ENCODE data around the gene MAGEB3. TPM values are rescaled to one million over a fixed set of nuclear protein-coding genes. Genes with fewer than 3 reads are reported as not detected.

Gene MAGEB3
- total RNA-seq, 1 experiment from 2014 or later: not detected

GRCh38 chrX:30183554-30183953 lies 46.9 kb upstream of the MAGEB3 start (continued):
- TF ChIP-seq, protein P1, sequence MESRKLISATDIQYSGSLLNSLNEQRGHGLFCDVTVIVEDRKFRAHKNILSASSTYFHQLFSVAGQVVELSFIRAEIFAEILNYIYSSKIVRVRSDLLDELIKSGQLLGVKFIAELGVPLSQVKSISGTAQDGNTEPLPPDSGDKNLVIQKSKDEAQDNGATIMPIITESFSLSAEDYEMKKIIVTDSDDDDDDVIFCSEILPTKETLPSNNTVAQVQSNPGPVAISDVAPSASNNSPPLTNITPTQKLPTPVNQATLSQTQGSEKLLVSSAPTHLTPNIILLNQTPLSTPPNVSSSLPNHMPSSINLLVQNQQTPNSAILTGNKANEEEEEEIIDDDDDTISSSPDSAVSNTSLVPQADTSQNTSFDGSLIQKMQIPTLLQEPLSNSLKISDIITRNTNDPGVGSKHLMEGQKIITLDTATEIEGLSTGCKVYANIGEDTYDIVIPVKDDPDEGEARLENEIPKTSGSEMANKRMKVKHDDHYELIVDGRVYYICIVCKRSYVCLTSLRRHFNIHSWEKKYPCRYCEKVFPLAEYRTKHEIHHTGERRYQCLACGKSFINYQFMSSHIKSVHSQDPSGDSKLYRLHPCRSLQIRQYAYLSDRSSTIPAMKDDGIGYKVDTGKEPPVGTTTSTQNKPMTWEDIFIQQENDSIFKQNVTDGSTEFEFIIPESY (IDR thresholded peaks at IDR 0.05; ENCODE audit: extremely low read depth, insufficient replicate concordance, low read length): no peak
- TF ChIP-seq EZH2phosphoT487 (IDR thresholded peaks at IDR 0.05; ENCODE audit: borderline replicate concordance) (no peak), RAD21 (IDR thresholded peaks at IDR 0.05; ENCODE audit: low read depth) (no peak), ZFX (IDR thresholded peaks at IDR 0.05) (no peak), TCF7L2 (IDR thresholded peaks at IDR 0.05; ENCODE audit: borderline replicate concordance, extremely low read depth, insufficient read depth, insufficient read length) (no peak), SIN3A (IDR thresholded peaks at IDR 0.05; ENCODE audit: low read depth) (no peak)

- intact Hi-C loops (cut with micrococcal nuclease): no loop called here
- DNase-seq (ENCODE audit: low read depth, low spot score) (no peak), ATAC-seq (no peak)
- CTCF ChIA-PET: no interaction called here
- TF ChIP-seq SP1 (IDR thresholded peaks at IDR 0.05; ENCODE audit: low read depth): no peak
- no peak for TF ChIP-seq CTCF (IDR thresholded peaks at IDR 0.05 in 2 of 3, conservative IDR thresholded peaks at IDR 0.05 in 1 of 3; ENCODE audit: borderline replicate concordance in 1 of 3, insufficient read depth in 1 of 3, low read depth in 2 of 3, low read length in 2 of 3)
- no peak for TF ChIP-seq TCF7L2 (IDR thresholded peaks at IDR 0.05; ENCODE audit: borderline replicate concordance, extremely low read depth, insufficient read depth, insufficient read length)
- no peak for TF ChIP-seq EZH2 (IDR thresholded peaks at IDR 0.05)
- TF ChIP-seq CEBPB (IDR thresholded peaks at IDR 0.05; ENCODE audit: low read depth): no peak
- TF ChIP-seq, protein P1 (IDR thresholded peaks at IDR 0.05; ENCODE audit: extremely low read depth, insufficient replicate concordance, low read length): no peak
- TF ChIP-seq FOSL1 (IDR thresholded peaks at IDR 0.05; ENCODE audit: low read depth): no peak
- no peak for TF ChIP-seq MAX (IDR thresholded peaks at IDR 0.05)
- TF ChIP-seq EZH2phosphoT487 (IDR thresholded peaks at IDR 0.05; ENCODE audit: borderline replicate concordance): no peak
- TF ChIP-seq REST (IDR thresholded peaks at IDR 0.05; ENCODE audit: low read depth): no peak
- H3K27me3 ChIP-seq (ENCODE audit: insufficient read depth, low read length): no peaks in the 10 kb centered on the region
- RAD21 ChIA-PET (ENCODE audit: low non-redundant PET in 1 of 2, low total read pairs in 2 of 2, uncharacterized antibody in 2 of 2, unreplicated experiment in 2 of 2): no interaction called here
- no peak overlapping the region for H3K4me3 ChIP-seq (replicated peaks in 1 of 2; ENCODE audit: low read depth in 1 of 2, low read length in 2 of 2)
- H3K9ac ChIP-seq (ENCODE audit: low read length): no peak overlapping the region
- no peak overlapping the region for H3K4me2 ChIP-seq (ENCODE audit: low read length)
- H3K79me2 ChIP-seq (ENCODE audit: insufficient read depth, low read length): no peaks in the 10 kb centered on the region
- no peaks in the 10 kb centered on the region for H4K20me1 ChIP-seq (ENCODE audit: insufficient read depth)
- no peaks in the 10 kb centered on the region for H3K9me3 ChIP-seq (ENCODE audit: control insufficient read depth in 1 of 2, insufficient read depth in 1 of 2, low read depth in 1 of 2, low read length in 2 of 2)
- H3K36me3 ChIP-seq (ENCODE audit: control insufficient read depth in 1 of 2, insufficient read depth in 2 of 2, low read length in 2 of 2): no peaks in the 10 kb centered on the region
- no peaks in the 10 kb centered on the region for H3K4me1 ChIP-seq (ENCODE audit: control insufficient read depth in 1 of 2, insufficient read depth in 2 of 2, low read length in 2 of 2)
- no peak overlapping the region for H3K27ac ChIP-seq (ENCODE audit: low read depth, low read length)
- POLR2A ChIA-PET: no interaction called here
- H2AFZ ChIP-seq (ENCODE audit: low read depth, low read length, poor library complexity, severe bottlenecking): no peak overlapping the region
- no peaks in the 10 kb centered on the region for H3K9me2 ChIP-seq (ENCODE audit: insufficient read depth)
- no TSS peak for BruUV-seq (replicated peaks)
These were observed 40.0 kb upstream of the MAGEB3 start for GRCh38 chrX:30190426-30190825.
